Aorta (tissue), 5 donors: ENCODE data around the gene ERICH3. TPM values are rescaled to one million over a fixed set of nuclear protein-coding genes. Genes with fewer than 3 reads are reported as not detected.

Source experiments
- ATAC-seq: fragments of 200-7000 bp; cut with Tn5 transposase; one replicate; pipeline ENCODE4 v1.9.1; 2022; ENCODE audit warnings: moderate library complexity; ENCODE audit not compliant: low FRiP score
- DNase-seq, 2 donors: peaks; one replicate each; pipeline ENCODE4 v3.0.0-alpha.2; 2020
- H3K27ac ChIP-seq, 2 donors: one replicate each; pipeline ENCODE4 v1.5.1; 2013; ENCODE audit warnings: low read length in 2 of 2, mild to moderate bottlenecking in 2 of 2, moderate library complexity in 2 of 2, control low read depth in 1 of 2, inconsistent platforms in 1 of 2, low read depth in 1 of 2
- H3K27me3 ChIP-seq, 2 donors: one replicate each; pipeline ENCODE4 v1.6.1; 2013; ENCODE audit warnings: control low read depth in 1 of 2, low read length in 1 of 2, mild to moderate bottlenecking in 1 of 2, moderate library complexity in 1 of 2; ENCODE audit not compliant: insufficient read depth in 2 of 2, control insufficient read depth in 1 of 2
- H3K36me3 ChIP-seq, 2 donors: one replicate each; pipeline ENCODE4 v1.6.1; 2013; ENCODE audit warnings: control low read depth in 1 of 2, low read length in 1 of 2, mild to moderate bottlenecking in 1 of 2; ENCODE audit not compliant: insufficient read depth in 2 of 2, control insufficient read depth in 1 of 2
- H3K4me1 ChIP-seq, 2 donors: one replicate each; pipeline ENCODE4 v1.6.1; 2013; ENCODE audit warnings: low read length in 2 of 2, control low read depth in 1 of 2, mild to moderate bottlenecking in 1 of 2, moderate library complexity in 1 of 2; ENCODE audit not compliant: insufficient read depth in 2 of 2, control insufficient read depth in 1 of 2
- H3K4me3 ChIP-seq, 2 donors: one replicate each; pipeline ENCODE4 v1.5.1; 2013; ENCODE audit warnings: low read length in 2 of 2, control low read depth in 1 of 2, mild to moderate bottlenecking in 1 of 2
- H3K9me3 ChIP-seq: one replicate; pipeline ENCODE4 v1.6.1; 2013; ENCODE audit warnings: mild to moderate bottlenecking, low read length; ENCODE audit not compliant: control insufficient read depth
- WGBS, 2 donors: extraction: QIAGEN DNeasy Blood & Tissue Kit; methylation state at CpG; one replicate each; pipeline ENCODE4 v1.1.7; 2013; 5-methylcytosine and 5-hydroxymethylcytosine counted together
- intact Hi-C, 2 donors: fragments of 100-400 bp; cut with DNase I; formaldehyde crosslinking; loops; one replicate each; pipeline versions ENCODE4 v1.14.2 to v1.15.0; 2022
- polyA plus RNA-seq, 2 donors: library from polyadenylated mRNA; stranded (reverse); fragments of 200-250 nt; gene quantifications; one replicate each; pipeline ENCODE4 v1.2.3, GENCODE V29; 2013
- total RNA-seq, 2 donors: library from RNA; stranded (reverse); fragmentation: NEBNext Ultra II Directional; extraction: Animal tissue kit (Norgen Biotek cat#: 25700); gene quantifications; one replicate each; pipeline ENCODE4 v1.2.1, GENCODE V29; 2021
- donor health status: healthy with polysubstance abuse.
- donor health status: Bipolar disorder and iron deficiency.
- donor health status: DM: no; HTN: no; CAD: no.
- donor health status: DM: no; HTN: no; CAD: no.
- donor health status: DM: yes; HTN: yes; CAD: no.

Gene ERICH3
- total and polyA plus RNA-seq, 4 donors: under 0.01 to 0.42 TPM; not detected in 2

DNA sequence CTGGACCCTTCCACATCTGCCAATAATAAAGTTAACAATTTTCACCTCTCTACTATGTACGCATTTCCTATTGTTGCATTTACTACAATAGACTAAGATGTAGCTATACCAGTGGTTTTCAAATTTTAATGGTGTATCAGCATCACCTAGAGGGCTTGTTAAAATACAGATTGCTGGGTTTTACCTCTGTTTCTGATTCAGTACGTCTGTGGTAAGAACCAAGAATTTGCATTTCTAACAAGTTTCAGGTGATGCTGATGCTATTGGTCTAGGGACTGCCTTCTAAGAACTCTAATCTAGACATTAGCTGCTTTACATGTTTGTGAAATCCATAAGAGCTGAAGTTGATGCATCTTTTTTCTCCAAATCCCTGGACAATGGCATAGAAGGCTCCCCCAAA, 59.7 kb downstream of the ERICH3 start:
- Histone ChIP-seq H3K9me3 (no peaks in the 10 kb centered on the region), H3K36me3 (no peaks in the 10 kb centered on the region), H3K27ac (no peak overlapping the region), H3K4me3 (no peak overlapping the region), H3K27me3 (no peaks in the 10 kb centered on the region), H3K4me1 (no peaks in the 10 kb centered on the region)
- ATAC-seq: no peak
- no peak for DNase-seq
- WGBS, 2 donors: 68 to 77% methylated on average over 2 of the region's 2 CpGs
- intact Hi-C loops: no loop called here

GRCh38 chr1:74611887-74612286, 61.7 kb downstream of the ERICH3 start:
- Histone ChIP-seq H3K4me1 (no peaks in the 10 kb centered on the region), H3K9me3 (no peaks in the 10 kb centered on the region), H3K27me3 (no peaks in the 10 kb centered on the region), H3K4me3 (no peak overlapping the region), H3K36me3 (no peaks in the 10 kb centered on the region), H3K27ac (no peak overlapping the region)
- intact Hi-C loops: no loop called here
- no peak for ATAC-seq
- DNase-seq: no peak
- 65 to 68% methylated on average over 2 of the region's 2 CpGs for WGBS, 2 donors

DNA sequence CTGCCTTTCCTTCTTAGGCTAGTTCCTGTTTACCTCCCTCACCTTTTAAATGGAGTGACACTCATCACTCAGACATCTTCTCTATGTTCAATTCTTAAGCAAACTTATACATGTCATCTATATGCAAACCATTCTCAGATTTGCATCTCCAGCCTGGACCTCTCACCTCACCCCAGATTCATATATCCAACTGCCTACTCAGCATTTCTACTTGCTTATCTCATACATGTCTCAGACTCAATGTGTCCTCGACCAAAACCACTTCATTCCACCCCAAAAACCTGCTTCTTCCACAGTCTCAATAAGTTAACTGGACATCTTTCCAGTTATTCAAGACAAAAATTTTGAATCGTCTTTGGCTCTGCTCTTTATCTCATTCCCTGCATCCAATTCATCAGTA, 62.6 kb downstream of the ERICH3 start:
- DNase-seq: no peak
- intact Hi-C loops: no loop called here
- Histone ChIP-seq H3K4me1 (no peaks in the 10 kb centered on the region), H3K9me3 (no peaks in the 10 kb centered on the region), H3K36me3 (no peaks in the 10 kb centered on the region), H3K27me3 (no peaks in the 10 kb centered on the region), H3K4me3 (no peak overlapping the region), H3K27ac (no peak overlapping the region)
- ATAC-seq: no peak
- 59 to 74% methylated on average over 2 of the region's 2 CpGs for WGBS, 2 donors

GRCh38 chr1:74609810-74610371, 63.7 kb downstream of the ERICH3 start:
- no peak overlapping the region for H3K4me3 ChIP-seq
- H3K27ac ChIP-seq: no peak overlapping the region
- no peaks in the 10 kb centered on the region for H3K4me1 ChIP-seq
- no peaks in the 10 kb centered on the region for H3K36me3 ChIP-seq
- no peaks in the 10 kb centered on the region for H3K27me3 ChIP-seq
- ATAC-seq: no peak
- intact Hi-C loops: no loop called here
- no peak for DNase-seq
- H3K9me3 ChIP-seq: no peaks in the 10 kb centered on the region

DNA sequence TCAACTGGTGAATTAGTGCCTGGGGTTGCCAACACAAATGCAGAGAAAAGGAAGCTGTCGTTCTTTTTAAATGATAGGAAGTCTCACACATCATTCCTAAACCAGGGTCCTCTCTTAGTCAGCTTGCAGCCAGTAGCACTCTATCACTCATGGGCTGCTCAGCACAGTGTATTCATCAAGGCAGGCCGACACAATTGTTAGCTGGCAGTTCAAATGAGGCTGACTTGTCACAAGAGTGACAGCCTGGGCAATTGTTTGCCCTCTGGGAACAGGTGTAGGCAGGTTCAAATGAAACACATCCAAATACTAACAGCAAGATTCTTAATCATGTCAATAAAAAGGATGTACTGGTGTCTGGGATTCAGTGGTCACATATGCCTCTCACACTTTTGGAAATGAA, 76.9 kb downstream of the ERICH3 start:
- Histone ChIP-seq H3K4me1 (no peaks in the 10 kb centered on the region), H3K4me3 (no peak overlapping the region), H3K9me3 (no peaks in the 10 kb centered on the region), H3K27me3 (no peaks in the 10 kb centered on the region), H3K36me3 (no peaks in the 10 kb centered on the region), H3K27ac (no peak overlapping the region)
- WGBS, 2 donors: 25 to 42% methylated on average over 2 of the region's 2 CpGs
- DNase-seq (no peak), ATAC-seq (no peak)
- intact Hi-C loops: no loop called here

DNA sequence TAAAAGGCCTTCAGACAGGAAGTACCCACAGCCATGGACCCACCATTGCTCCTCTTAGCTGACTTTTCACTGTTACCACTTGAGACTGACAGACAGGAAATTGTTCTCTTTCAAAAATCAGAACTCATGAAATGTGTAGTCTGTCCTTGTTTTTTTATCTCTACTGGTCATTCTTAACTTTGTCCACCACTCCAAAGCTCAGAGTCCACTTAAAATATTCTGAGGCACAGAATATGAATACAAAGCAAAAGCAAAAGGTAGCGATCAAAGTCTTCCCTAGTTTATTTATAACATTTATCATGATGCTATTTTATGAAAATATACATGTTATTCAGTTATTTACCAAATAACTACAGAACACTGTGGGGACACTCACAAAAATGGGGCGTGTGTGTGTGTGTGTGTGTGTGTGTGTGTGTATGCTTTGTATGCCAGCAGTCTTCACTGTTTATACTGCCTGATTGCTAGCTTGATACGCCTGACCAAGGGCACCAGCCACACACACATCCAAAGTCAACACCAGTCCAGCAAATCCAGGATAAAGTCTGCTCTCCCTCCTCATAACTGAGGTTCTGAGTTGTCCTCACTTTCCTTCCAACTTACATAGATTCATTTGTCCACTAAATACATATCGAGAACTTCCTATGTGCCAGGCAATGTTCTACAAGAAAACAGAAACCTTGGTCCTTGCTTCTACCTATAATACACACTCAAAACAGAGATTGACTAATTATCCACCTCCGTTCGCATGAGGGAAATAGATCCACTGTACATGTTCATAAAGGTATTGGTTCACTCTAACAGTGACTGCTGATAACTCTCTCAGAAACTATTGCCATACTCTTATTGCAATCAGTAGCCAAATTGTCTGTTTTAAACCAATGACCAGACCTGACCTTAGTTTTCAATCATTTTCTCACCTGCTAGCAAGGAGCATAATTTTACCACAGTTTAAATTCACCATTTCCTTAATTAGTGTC, 79.4 kb downstream of the ERICH3 start:
- no peak overlapping the region for H3K27ac ChIP-seq
- intact Hi-C loops: no loop called here
- H3K9me3 ChIP-seq: no peaks in the 10 kb centered on the region
- H3K36me3 ChIP-seq: no peaks in the 10 kb centered on the region
- ATAC-seq (no peak), DNase-seq (no peak)
- H3K27me3 ChIP-seq: no peaks in the 10 kb centered on the region
- no peak overlapping the region for H3K4me3 ChIP-seq
- H3K4me1 ChIP-seq: no peaks in the 10 kb centered on the region
- 70 to 83% methylated on average over 6 of the region's 6 CpGs for WGBS, 2 donors

DNA sequence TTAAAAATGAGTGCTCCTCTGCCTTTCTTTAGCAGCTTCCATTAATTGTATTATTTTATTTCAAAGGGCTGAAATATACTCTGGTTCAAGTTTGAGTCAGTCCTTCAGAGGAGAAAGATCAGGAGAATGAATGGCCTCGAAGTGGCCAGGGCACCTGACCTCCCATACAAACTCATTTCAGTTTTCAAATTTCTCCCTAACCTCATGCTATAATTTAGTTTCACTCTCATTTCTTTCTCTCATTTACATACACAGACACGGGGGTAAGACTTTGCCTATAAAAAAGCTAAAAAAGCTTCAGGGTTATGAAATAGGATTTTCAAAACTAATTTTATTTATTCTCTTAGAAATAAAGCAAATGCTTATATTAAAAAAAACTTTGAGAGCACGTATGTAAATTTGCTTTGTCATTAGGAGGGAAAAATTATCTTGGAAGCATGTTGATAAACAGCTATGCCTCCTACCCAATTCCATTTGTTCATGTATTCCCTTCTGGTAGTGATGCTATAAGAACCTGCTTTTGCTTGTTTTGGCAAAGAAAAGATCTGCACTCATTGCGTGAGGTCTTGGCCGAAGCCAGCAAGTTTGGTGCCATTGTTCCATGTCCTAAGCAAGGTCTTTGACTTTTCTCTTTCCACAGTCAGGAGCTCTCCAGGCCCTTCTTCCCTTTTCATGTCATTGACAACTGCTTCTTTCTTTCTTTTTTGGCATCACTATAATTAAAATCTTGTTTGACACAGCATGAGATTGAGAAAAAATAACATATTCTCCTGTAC, 80.8 kb downstream of the ERICH3 start:
- no peak overlapping the region for H3K27ac ChIP-seq
- ATAC-seq (no peak), DNase-seq (no peak)
- WGBS, 2 donors: 60 to 71% methylated on average over 5 of the region's 5 CpGs
- intact Hi-C loops: no loop called here
- H3K4me3 ChIP-seq: no peak overlapping the region
- no peaks in the 10 kb centered on the region for H3K27me3 ChIP-seq
- no peaks in the 10 kb centered on the region for H3K4me1 ChIP-seq
- no peaks in the 10 kb centered on the region for H3K36me3 ChIP-seq
- H3K9me3 ChIP-seq: no peaks in the 10 kb centered on the region

DNA sequence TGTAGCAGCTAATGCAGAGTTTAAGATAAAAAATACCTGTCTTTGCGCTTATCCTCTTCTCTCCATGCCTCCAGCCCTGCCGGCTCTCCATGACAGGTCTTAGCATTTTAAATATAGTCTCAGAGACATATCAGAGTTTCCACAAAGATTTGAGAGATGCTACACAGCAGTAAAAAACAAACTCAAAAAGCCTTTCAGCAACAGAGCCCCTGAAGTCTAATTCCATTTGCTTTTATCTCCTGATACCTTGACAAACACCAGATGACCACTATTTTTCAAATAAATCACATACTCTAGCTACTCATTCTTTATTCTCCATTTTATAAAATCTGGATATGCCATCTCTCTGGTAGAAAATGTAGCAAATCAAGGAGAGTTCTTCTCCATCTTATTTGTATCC, 81.6 kb downstream of the ERICH3 start:
- intact Hi-C loops: no loop called here
- H3K4me1 ChIP-seq: no peaks in the 10 kb centered on the region
- no peak overlapping the region for H3K4me3 ChIP-seq
- WGBS, 2 donors: 67 to 78% methylated on average over 2 of the region's 2 CpGs
- H3K27ac ChIP-seq: no peak overlapping the region
- ATAC-seq: no peak
- DNase-seq: no peak
- no peaks in the 10 kb centered on the region for H3K9me3 ChIP-seq
- H3K36me3 ChIP-seq: no peaks in the 10 kb centered on the region
- H3K27me3 ChIP-seq: no peaks in the 10 kb centered on the region
